ENCODE results near the gene RIGI.
A peak's percentile ranks its signal among the peaks of the same experiment; 100 is the strongest.
"Not testable (repeated sequence)": the region's sequence is repeated elsewhere in the genome, so short reads cannot be mapped to it uniquely, and the experiment has no call there.

Gene RIGI

GRCh38 chr9:32551276-32552051 lies 25.5 kb upstream of the RIGI start:
- TF ChIP-seq CTCF (IDR thresholded peaks at IDR 0.05; ENCODE audit: borderline replicate concordance, insufficient read depth, low read depth, low read length), result no peak
- H3K4me3 ChIP-seq (ENCODE audit: low read depth, low read length), result peak overlapping the region; percentile 90

- H3K4me3 ChIP-seq (ENCODE audit: low read depth, low read length), result peak overlapping the region; percentile 90
- TF ChIP-seq CTCF (IDR thresholded peaks at IDR 0.05; ENCODE audit: borderline replicate concordance, insufficient read depth, low read depth, low read length), result no peak
Measured at GRCh38 chr9:32550562-32551275, 24.7 kb upstream of the RIGI start.

DNA sequence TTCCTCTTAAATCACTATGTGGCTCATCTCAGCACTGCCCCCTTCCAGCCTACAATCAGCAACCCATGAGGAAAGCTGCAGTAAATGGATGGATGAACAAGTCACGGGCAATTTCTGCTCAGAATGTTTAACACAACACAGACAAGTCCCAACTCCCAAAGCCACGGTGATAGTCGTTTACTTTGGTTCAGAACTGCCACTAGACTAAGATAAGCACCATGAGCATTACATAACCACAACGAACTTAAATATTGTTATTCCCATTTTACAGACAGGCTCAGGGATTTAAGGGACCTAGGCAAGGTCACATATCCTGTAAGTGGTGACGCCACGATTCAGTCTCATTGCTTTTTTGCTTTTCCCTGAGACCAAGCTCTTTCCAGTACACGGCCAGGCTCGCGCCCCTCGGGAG lies 24.2 kb upstream of the RIGI start:
- no peak for TF ChIP-seq CTCF (IDR thresholded peaks at IDR 0.05; ENCODE audit: borderline replicate concordance, insufficient read depth, low read depth, low read length)
- H3K4me3 ChIP-seq (ENCODE audit: low read depth, low read length), result peak overlapping the region; percentile 90

- not testable (repeated sequence) for H3K4me3 ChIP-seq (ENCODE audit: low read depth, low read length)
Measured at GRCh38 chr9:32548213-32548612, 22.2 kb upstream of the RIGI start.

DNA sequence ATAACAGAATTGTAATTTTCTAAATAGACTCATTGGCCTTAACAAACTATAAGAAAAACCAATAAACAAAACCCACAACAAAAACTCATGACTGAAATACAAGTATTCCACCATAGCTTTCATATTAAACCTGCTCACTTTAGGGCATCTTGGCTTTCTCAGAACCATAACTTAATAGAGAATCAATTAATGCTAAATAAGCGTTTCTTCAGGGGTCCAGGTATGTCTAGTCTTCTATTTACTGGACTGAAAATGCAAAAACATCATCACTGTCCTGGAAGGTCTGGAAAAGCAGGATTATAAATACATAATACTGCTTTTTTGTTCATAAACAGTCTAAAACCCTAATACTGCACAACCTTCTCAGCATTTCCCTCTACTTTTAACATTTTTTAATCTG lies 19.9 kb upstream of the RIGI start:
- TF ChIP-seq CTCF (IDR thresholded peaks at IDR 0.05; ENCODE audit: borderline replicate concordance, insufficient read depth, low read depth, low read length), result no peak
- no peak overlapping the region for H3K4me3 ChIP-seq (ENCODE audit: low read depth, low read length)

- no peak for TF ChIP-seq CTCF (IDR thresholded peaks at IDR 0.05; ENCODE audit: borderline replicate concordance, insufficient read depth, low read depth, low read length)
- no peak overlapping the region for H3K4me3 ChIP-seq (ENCODE audit: low read depth, low read length)
Measured at GRCh38 chr9:32543047-32543446, 17.1 kb upstream of the RIGI start.

DNA sequence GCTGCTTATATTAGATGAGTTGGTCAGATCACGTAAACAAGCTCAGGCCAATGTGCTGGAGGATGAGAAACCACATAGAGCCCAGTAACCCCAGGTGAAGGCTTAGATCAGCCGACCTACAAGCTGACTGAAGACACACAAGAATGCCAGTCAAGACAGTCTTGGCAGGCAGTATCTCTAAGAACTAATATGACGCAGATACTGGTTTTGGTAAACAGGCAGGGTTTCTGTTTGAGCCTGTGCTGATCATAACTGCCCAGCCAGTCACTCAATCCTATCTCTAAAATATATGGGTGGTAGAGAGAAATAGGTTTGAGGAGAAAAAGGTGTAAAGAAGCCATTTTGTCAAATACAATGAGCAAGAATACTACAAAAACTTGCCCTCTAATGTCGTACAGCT lies 7.8 kb upstream of the RIGI start:
- no peak for TF ChIP-seq CTCF (IDR thresholded peaks at IDR 0.05; ENCODE audit: borderline replicate concordance, insufficient read depth, low read depth, low read length)

More for the DNA sequence above, 7.8 kb upstream of the RIGI start:
- H3K4me3 ChIP-seq (ENCODE audit: low read depth, low read length), result no peak overlapping the region

All from GM12875 (cell line).